Neuronal stem cell (in vitro differentiated cells): ENCODE results near the gene FTCDNL1.

Source experiments
- DNase-seq: peaks from one replicate; pipeline ENCODE4 v3.0.0-alpha.2; 2013; ENCODE audit warnings: low spot score
- H2AFZ ChIP-seq: one replicate; pipeline ENCODE4 v1.6.1; 2013; ENCODE audit warnings: mild to moderate bottlenecking, low read length, inconsistent platforms
- H2AK5ac ChIP-seq: 2 replicates; pipeline ENCODE4 v1.6.1; 2013; ENCODE audit warnings: low read depth, mild to moderate bottlenecking, inconsistent platforms, low read length, moderate library complexity, mixed read lengths
- H2BK120ac ChIP-seq: 2 replicates; pipeline ENCODE4 v1.6.1; 2013; ENCODE audit warnings: low read depth, mild to moderate bottlenecking, inconsistent platforms, low read length, moderate library complexity, mixed read lengths
- H2BK12ac ChIP-seq: one replicate; pipeline ENCODE4 v1.6.1; 2013; ENCODE audit warnings: low read length, inconsistent platforms
- H2BK15ac ChIP-seq: 2 replicates; pipeline ENCODE4 v1.6.1; 2013; ENCODE audit warnings: mild to moderate bottlenecking, low read length, inconsistent platforms, mixed read lengths
- H2BK5ac ChIP-seq: one replicate; pipeline ENCODE4 v1.6.1; 2013; ENCODE audit warnings: inconsistent platforms, mild to moderate bottlenecking, low read length, moderate library complexity
- H3K14ac ChIP-seq: one replicate; pipeline ENCODE4 v1.6.1; 2013; ENCODE audit warnings: low read length, inconsistent platforms
- H3K18ac ChIP-seq: 2 replicates; pipeline ENCODE4 v1.6.1; 2013; ENCODE audit warnings: low read length, inconsistent platforms
- H3K23ac ChIP-seq: 2 replicates; pipeline ENCODE4 v1.6.1; 2013; ENCODE audit warnings: low read depth, mild to moderate bottlenecking, mixed read lengths, low read length, inconsistent platforms; ENCODE audit not compliant: poor library complexity
- H3K27ac ChIP-seq: replicated peaks from 3 replicates; pipeline ENCODE4 v1.5.1; 2013; ENCODE audit warnings: low read length, inconsistent platforms
- H3K27me3 ChIP-seq, 3 experiments: 2 replicates each; pipeline ENCODE4 v1.6.1; 2013; ENCODE audit warnings: low read length in 3 of 3, mild to moderate bottlenecking in 2 of 3, inconsistent platforms in 1 of 3, low read depth in 1 of 3, mixed read lengths in 1 of 3, moderate library complexity in 1 of 3; ENCODE audit not compliant: control insufficient read depth in 3 of 3, insufficient read depth in 3 of 3
- H3K36me3 ChIP-seq, 2 donors: replicated peaks in 1 of 2; 2 replicates each; pipeline ENCODE4 v1.6.1; 2013; ENCODE audit warnings: low read length in 2 of 2; ENCODE audit not compliant: control insufficient read depth in 2 of 2, insufficient read depth in 2 of 2
- H3K4ac ChIP-seq: 2 replicates; pipeline ENCODE4 v1.6.1; 2013; ENCODE audit warnings: inconsistent platforms, mild to moderate bottlenecking, low read length, moderate library complexity
- H3K4me1 ChIP-seq, 2 donors: 1 replicate in 1 of 2; 2 replicates in 1 of 2; pipeline ENCODE4 v1.6.1; 2013; ENCODE audit warnings: low read length in 2 of 2, low read depth in 1 of 2; ENCODE audit not compliant: control insufficient read depth in 2 of 2, insufficient read depth in 1 of 2
- H3K4me2 ChIP-seq: one replicate; pipeline ENCODE4 v1.6.1; 2013; ENCODE audit warnings: mild to moderate bottlenecking, low read length, inconsistent platforms; ENCODE audit not compliant: insufficient read depth, poor library complexity, severe bottlenecking
- H3K4me3 ChIP-seq, 2 donors: 2 replicates each; pipeline ENCODE4 v1.5.1; 2013; ENCODE audit warnings: low read length in 2 of 2, mild to moderate bottlenecking in 2 of 2, inconsistent platforms in 1 of 2, moderate library complexity in 1 of 2
- H3K79me1 ChIP-seq: one replicate; pipeline ENCODE4 v1.6.1; 2013; ENCODE audit warnings: low read depth, mild to moderate bottlenecking, inconsistent platforms, low read length, moderate library complexity
- H3K9ac ChIP-seq: one replicate; pipeline ENCODE4 v1.6.1; 2013; ENCODE audit warnings: mild to moderate bottlenecking, low read depth, low read length, inconsistent platforms; ENCODE audit not compliant: poor library complexity
- H3K9me3 ChIP-seq, 2 donors: replicated peaks in 1 of 2; 2 replicates each; pipeline versions ENCODE3 to v1.6.1; 2013; ENCODE audit warnings: low read length in 2 of 2, mild to moderate bottlenecking in 2 of 2, inconsistent platforms in 1 of 2, low read depth in 1 of 2, mixed read lengths in 1 of 2, moderate library complexity in 1 of 2; ENCODE audit not compliant: control insufficient read depth in 2 of 2, insufficient read depth in 1 of 2
- H4K8ac ChIP-seq: one replicate; pipeline ENCODE4 v1.6.1; 2013; ENCODE audit warnings: low read depth, mild to moderate bottlenecking, inconsistent platforms, low read length, moderate library complexity
- H4K91ac ChIP-seq: one replicate; pipeline ENCODE4 v1.6.1; 2013; ENCODE audit warnings: low read length, low read depth, mild to moderate bottlenecking, inconsistent platforms; ENCODE audit not compliant: poor library complexity
- WGBS, 2 donors: extraction: QIAGEN DNeasy Blood & Tissue Kit; methylation state at CpG; one replicate each; pipeline ENCODE4 v1.1.7; 2013; ENCODE audit warnings: missing lambda C conversion rate in 2 of 2, mixed read lengths in 1 of 2; ENCODE audit not compliant: insufficient read length in 2 of 2, insufficient replicate concordance in 1 of 2; ENCODE audit errors: extremely low coverage in 2 of 2; 5-methylcytosine and 5-hydroxymethylcytosine counted together

The FTCDNL1 gene

DNA sequence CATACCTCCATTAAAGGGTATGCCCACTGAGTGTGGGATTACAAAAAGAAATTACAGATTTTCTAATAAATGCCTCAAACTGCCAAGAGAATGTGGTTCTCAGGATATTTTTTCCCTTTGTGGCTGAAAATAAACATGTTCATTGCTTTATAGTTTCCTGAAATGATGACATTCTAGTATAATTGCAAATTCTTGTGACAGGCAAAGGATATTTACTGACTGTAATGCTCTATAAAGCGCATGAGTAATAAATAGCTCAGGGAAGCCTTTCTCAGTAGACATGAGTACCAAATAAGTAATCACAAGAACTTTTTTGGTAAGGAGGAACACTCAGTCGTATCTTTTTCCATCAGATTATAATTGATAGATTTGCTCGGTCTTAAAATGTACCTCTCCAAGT, 72.3 kb downstream of the FTCDNL1 start:
- Histone ChIP-seq H2AFZ (no peak overlapping the region), H3K36me3 (no peaks in the 10 kb centered on the region), H3K23ac (no peak overlapping the region), H3K9me3 (peaks cover 0 to 10% of the 10 kb centered on the region in 2 donors), H3K4me3 (no peak overlapping the region), H3K79me1 (no peaks in the 10 kb centered on the region), H2AK5ac (no peak overlapping the region), H3K4ac (no peak overlapping the region), H2BK120ac (no peak overlapping the region), H4K8ac (no peak overlapping the region), H3K27me3 (no peaks in the 10 kb centered on the region), H2BK12ac (no peak overlapping the region), H3K27ac (no peak overlapping the region), H4K91ac (no peak overlapping the region), H3K4me1 (no peaks in the 10 kb centered on the region), H2BK15ac (no peak overlapping the region), H3K9ac (no peak overlapping the region), H3K4me2 (no peak overlapping the region), H2BK5ac (no peak overlapping the region), H3K18ac (no peak overlapping the region), H3K14ac (no peak overlapping the region)
- DNase-seq = no peak
- WGBS, 2 donors = no CpG with 5 or more reads among the region's 3 CpGs

DNA sequence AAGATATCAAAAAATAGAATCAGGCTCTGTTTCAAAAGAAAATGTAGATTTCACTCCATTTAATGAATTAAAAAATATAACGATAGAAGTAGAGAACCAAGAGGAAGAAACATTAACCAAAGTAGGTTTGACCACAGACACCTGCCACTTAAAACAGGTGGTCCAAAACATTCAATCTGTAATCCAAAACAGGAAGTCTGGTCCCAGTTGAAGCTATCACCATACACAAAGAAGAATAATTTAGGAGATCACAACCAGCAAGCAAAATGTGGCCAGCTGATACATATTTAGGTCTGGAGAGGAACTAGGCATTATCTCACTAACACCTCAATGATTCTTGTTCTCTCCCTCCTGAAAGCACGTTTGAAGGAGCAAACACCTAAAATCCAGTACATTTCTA, 73.1 kb downstream of the FTCDNL1 start:
- Histone ChIP-seq H2BK12ac (no peak overlapping the region), H3K14ac (no peak overlapping the region), H3K27me3 (no peaks in the 10 kb centered on the region), H3K4me2 (no peak overlapping the region), H3K79me1 (no peaks in the 10 kb centered on the region), H3K9ac (no peak overlapping the region), H2AFZ (no peak overlapping the region), H3K23ac (no peak overlapping the region), H4K91ac (no peak overlapping the region), H2BK15ac (no peak overlapping the region), H3K4me3 (no peak overlapping the region), H3K4me1 (no peaks in the 10 kb centered on the region), H3K36me3 (no peaks in the 10 kb centered on the region), H2BK120ac (no peak overlapping the region), H2BK5ac (no peak overlapping the region), H3K18ac (no peak overlapping the region), H2AK5ac (no peak overlapping the region), H3K9me3 (peaks cover 0 to 10% of the 10 kb centered on the region in 2 donors), H4K8ac (no peak overlapping the region), H3K27ac (no peak overlapping the region), H3K4ac (no peak overlapping the region)
- WGBS, 2 donors = no CpG with 5 or more reads among the region's 2 CpGs
- no peak for DNase-seq

DNA sequence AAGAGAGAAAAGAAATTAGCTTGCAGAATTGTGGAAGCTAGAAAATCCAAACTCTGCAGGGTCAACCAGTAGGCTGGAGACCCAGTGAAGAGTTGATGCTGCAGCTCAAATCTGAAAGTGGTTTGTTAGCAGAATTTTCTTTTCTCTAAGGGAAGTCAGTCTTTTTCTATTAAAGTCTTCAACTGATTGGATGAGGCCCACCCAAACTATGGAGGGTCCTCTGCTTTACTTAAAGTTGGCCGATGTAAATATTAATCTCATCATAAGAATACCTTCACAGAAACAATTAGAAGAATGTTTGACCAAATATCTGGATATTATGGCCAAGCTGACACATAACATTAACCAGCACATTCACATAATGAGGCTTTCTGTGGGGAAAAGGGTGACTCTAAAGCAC, 73.7 kb downstream of the FTCDNL1 start:
- no peak overlapping the region for H3K27ac ChIP-seq
- H4K91ac ChIP-seq = no peak overlapping the region
- no peak overlapping the region for H3K23ac ChIP-seq

DNA sequence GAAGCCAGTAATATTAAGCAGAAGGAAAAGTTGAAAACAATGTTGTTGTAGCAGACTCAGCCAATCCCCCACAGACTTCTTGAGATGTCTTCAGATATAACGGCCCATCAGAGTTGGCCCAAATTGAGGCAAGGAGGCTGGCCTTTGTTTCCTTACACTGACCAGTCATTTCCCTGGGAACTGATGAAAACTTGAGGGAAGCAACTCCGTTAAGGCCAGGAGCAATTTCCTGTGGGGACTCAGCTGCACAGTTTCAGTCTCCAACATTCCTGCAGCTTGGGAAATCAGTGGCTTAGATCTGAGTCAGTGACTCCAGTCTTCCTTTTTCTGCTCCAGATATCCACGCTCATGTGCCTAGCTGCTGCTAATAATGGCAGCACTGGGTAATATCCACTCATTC, 75.7 kb downstream of the FTCDNL1 start:
- WGBS, 2 donors = no CpG with 5 or more reads among the region's 3 CpGs
- H3K27me3 ChIP-seq = no peaks in the 10 kb centered on the region
- H3K9ac ChIP-seq = no peak overlapping the region
- no peaks in the 10 kb centered on the region for H3K79me1 ChIP-seq
- H3K36me3 ChIP-seq = no peaks in the 10 kb centered on the region
- H2BK5ac ChIP-seq = no peak overlapping the region
- H2BK120ac ChIP-seq = no peak overlapping the region
- H3K27ac ChIP-seq = no peak overlapping the region
- H4K91ac ChIP-seq = no peak overlapping the region
- H3K4me3 ChIP-seq = no peak overlapping the region
- H2AK5ac ChIP-seq = no peak overlapping the region
- H3K4me2 ChIP-seq = no peak overlapping the region
- peaks cover 0 to 5% of the 10 kb centered on the region in 2 donors for H3K9me3 ChIP-seq
- H3K4me1 ChIP-seq = no peaks in the 10 kb centered on the region
- no peak overlapping the region for H3K23ac ChIP-seq
- H2AFZ ChIP-seq = no peak overlapping the region
- no peak overlapping the region for H2BK15ac ChIP-seq
- H3K18ac ChIP-seq = no peak overlapping the region
- H4K8ac ChIP-seq = no peak overlapping the region
- H3K14ac ChIP-seq = no peak overlapping the region
- H3K4ac ChIP-seq = no peak overlapping the region
- H2BK12ac ChIP-seq = no peak overlapping the region
- no peak for DNase-seq

More for the DNA sequence above, 73.7 kb downstream of the FTCDNL1 start:
- no peak overlapping the region for H2BK15ac ChIP-seq
- H3K4me3 ChIP-seq = no peak overlapping the region
- no peaks in the 10 kb centered on the region for H3K36me3 ChIP-seq
- no peak overlapping the region for H3K14ac ChIP-seq
- H3K79me1 ChIP-seq = no peaks in the 10 kb centered on the region
- no peak overlapping the region for H3K4ac ChIP-seq
- WGBS, 2 donors = no CpG with 5 or more reads among the region's 1 CpG
- H3K9me3 ChIP-seq = peaks cover 0 to 10% of the 10 kb centered on the region in 2 donors
- no peaks in the 10 kb centered on the region for H3K27me3 ChIP-seq
- H2BK12ac ChIP-seq = no peak overlapping the region
- H4K8ac ChIP-seq = no peak overlapping the region
- no peak overlapping the region for H3K9ac ChIP-seq
- no peak overlapping the region for H3K18ac ChIP-seq
- H3K4me1 ChIP-seq = no peaks in the 10 kb centered on the region
- H2BK120ac ChIP-seq = no peak overlapping the region
- no peak overlapping the region for H2AFZ ChIP-seq
- H2AK5ac ChIP-seq = no peak overlapping the region
- DNase-seq = no peak
- H3K4me2 ChIP-seq = no peak overlapping the region
- H2BK5ac ChIP-seq = no peak overlapping the region
